CD8-positive, alpha-beta memory T cell (primary cell): ENCODE data around the gene FAM9C. TPM values are rescaled to one million over a fixed set of nuclear protein-coding genes. Genes with fewer than 3 reads are reported as not detected.
A peak's percentile ranks its signal among the peaks of the same experiment; 100 is the strongest.
"Not testable (repeated sequence)": the region's sequence is repeated elsewhere in the genome, so short reads cannot be mapped to it uniquely, and the experiment has no call there.

Source experiments
- CTCF ChIA-PET: fragments of 350-600 bp; sonication (Branson Sonifier 250); formaldehyde crosslinking; loops from one replicate; lab custom pipeline; 2021; ENCODE audit warnings: antibody characterized with exemption; lab: Charles Lee
- POLR2A ChIA-PET: fragments of 350-600 bp; sonication (Branson Sonifier 250); formaldehyde crosslinking; loops from one replicate; lab custom pipeline; 2021; ENCODE audit warnings: antibody characterized with exemption; lab: Charles Lee
- DNase-seq, 5 donors: peaks; one replicate each; pipeline versions ENCODE4 v3.0.0 to v3.0.0-alpha.2; 2020 to 2022; ENCODE audit warnings: mixed read lengths in 1 of 5
- H3K27ac ChIP-seq: one replicate; pipeline ENCODE4 v1.7.0; 2013; ENCODE audit warnings: low read depth, mild to moderate bottlenecking, low read length, moderate library complexity
- H3K27me3 ChIP-seq: 2 replicates; pipeline ENCODE4 v1.7.0; 2013; ENCODE audit warnings: low read length, mild to moderate bottlenecking; ENCODE audit not compliant: insufficient read depth, poor library complexity, severe bottlenecking
- H3K36me3 ChIP-seq: 2 replicates; pipeline ENCODE4 v1.7.0; 2013; ENCODE audit warnings: mild to moderate bottlenecking, low read length, moderate library complexity; ENCODE audit not compliant: insufficient read depth
- H3K4me1 ChIP-seq: 2 replicates; pipeline ENCODE4 v1.7.0; 2013; ENCODE audit warnings: mild to moderate bottlenecking, low read length, moderate library complexity; ENCODE audit not compliant: insufficient read depth
- H3K4me3 ChIP-seq: 2 replicates; pipeline ENCODE4 v1.7.0; 2013; ENCODE audit warnings: mild to moderate bottlenecking, low read length
- H3K9me3 ChIP-seq: 2 replicates; pipeline ENCODE4 v1.7.0; 2013; ENCODE audit warnings: mild to moderate bottlenecking, low read length
- H3K27ac Mint-ChIP-seq, 8 donors: one replicate each; pipeline ENCODE4 v1.8.0; 2020 to 2021; ENCODE audit warnings: mixed read lengths in 8 of 8, mild to moderate bottlenecking in 6 of 8, inconsistent platforms in 3 of 8, moderate library complexity in 3 of 8
- H3K27me3 Mint-ChIP-seq, 2 donors: one replicate each; pipeline ENCODE4 v1.8.0; 2020 to 2021; ENCODE audit warnings: mixed read lengths in 2 of 2, mild to moderate bottlenecking in 1 of 2, moderate library complexity in 1 of 2
- H3K36me3 Mint-ChIP-seq, 3 donors: one replicate each; pipeline ENCODE4 v1.8.0; 2020 to 2021; ENCODE audit warnings: mixed read lengths in 3 of 3, inconsistent platforms in 1 of 3, mild to moderate bottlenecking in 1 of 3
- H3K4me1 Mint-ChIP-seq, 3 donors: one replicate each; pipeline ENCODE4 v1.8.0; 2020 to 2021; ENCODE audit warnings: mixed read lengths in 3 of 3, inconsistent platforms in 1 of 3, mild to moderate bottlenecking in 1 of 3
- H3K4me3 Mint-ChIP-seq, 7 donors: one replicate each; pipeline ENCODE4 v1.8.0; 2020 to 2021; ENCODE audit warnings: mixed read lengths in 7 of 7, mild to moderate bottlenecking in 6 of 7, moderate library complexity in 4 of 7, inconsistent platforms in 2 of 7
- H3K9me3 Mint-ChIP-seq, 5 donors: one replicate each; pipeline ENCODE4 v1.8.0; 2020 to 2022; ENCODE audit warnings: mixed read lengths in 5 of 5, mild to moderate bottlenecking in 3 of 5, moderate library complexity in 2 of 5, inconsistent platforms in 1 of 5
- polyA plus RNA-seq: library from polyadenylated mRNA; unstranded; fragments of 300-500 nt; fragmentation: Illumina TruSeq; gene quantifications from one replicate; pipeline ENCODE4 v1.2.3, GENCODE V29; 2021
- total RNA-seq, 2 experiments: library from RNA; stranded (reverse); gene quantifications; one replicate each; pipeline ENCODE4 v1.2.3, GENCODE V29; 2021

FAM9C gene
- total and polyA plus RNA-seq, 3 experiments from 2014 or later = not detected

DNA sequence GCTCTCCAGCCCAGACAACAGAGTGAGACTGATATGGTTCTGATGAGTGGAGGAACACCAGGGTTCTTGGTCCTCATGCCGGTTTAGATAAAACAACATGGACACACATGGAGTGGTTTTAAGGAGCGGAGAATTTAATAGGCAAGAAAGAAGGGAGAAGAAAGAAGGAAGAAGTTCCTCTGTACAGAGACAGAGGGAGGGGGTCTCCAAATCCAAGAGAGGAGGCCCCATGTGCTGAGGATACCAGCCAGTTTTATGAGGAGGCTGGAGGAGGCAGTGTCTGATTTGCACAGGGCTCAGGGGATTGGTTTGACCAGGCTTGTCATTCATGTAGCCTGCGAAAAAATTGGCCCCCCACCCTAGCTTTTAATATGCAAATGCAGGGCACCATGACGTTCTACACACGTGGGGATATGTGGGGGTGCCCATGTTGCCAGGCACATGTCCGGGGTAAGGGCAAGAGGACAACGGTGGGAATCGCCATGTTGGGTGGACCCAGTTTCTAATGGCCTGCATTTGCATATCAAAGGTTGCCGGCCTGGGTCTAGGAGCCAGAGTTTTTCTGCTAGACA, 39.4 kb upstream of the FAM9C start:
- DNase-seq, H3K27me3 ChIP-seq, H3K9me3 Mint-ChIP-seq, H3K4me3 ChIP-seq, H3K36me3 Mint-ChIP-seq, H3K27ac ChIP-seq, H3K36me3 ChIP-seq, H3K9me3 ChIP-seq: not testable (repeated sequence)
- peaks cover 95% of the 10 kb centered on the region for H3K4me1 ChIP-seq
- Mint-ChIP-seq H3K4me1 (peaks cover 84 to 97% (median 95%) of the 10 kb centered on the region in 3 donors), H3K27me3 (peaks cover 0 to 25% of the 10 kb centered on the region in 2 donors), H3K27ac (peak overlapping the region in 7 of 8 donors; percentile 71 to 98 (median 88)), H3K4me3 (peak overlapping the region in 3 of 7 donors; percentile 30 to 65 (median 53))
- ChIA-PET POLR2A (interaction anchor here (1.0 to 3.6 kb wide), 2 partner anchors 107 to 110 kb away, joined by 4 to 35 read pairs; partner anchors contain the start of gene TMSB4X), CTCF (interaction anchor here (0.9 to 9.8 kb wide), 4 partner anchors 10 to 404 kb away, joined by 3 to 196 read pairs (median 18); partner anchors contain the start of gene TMSB4X)

DNA sequence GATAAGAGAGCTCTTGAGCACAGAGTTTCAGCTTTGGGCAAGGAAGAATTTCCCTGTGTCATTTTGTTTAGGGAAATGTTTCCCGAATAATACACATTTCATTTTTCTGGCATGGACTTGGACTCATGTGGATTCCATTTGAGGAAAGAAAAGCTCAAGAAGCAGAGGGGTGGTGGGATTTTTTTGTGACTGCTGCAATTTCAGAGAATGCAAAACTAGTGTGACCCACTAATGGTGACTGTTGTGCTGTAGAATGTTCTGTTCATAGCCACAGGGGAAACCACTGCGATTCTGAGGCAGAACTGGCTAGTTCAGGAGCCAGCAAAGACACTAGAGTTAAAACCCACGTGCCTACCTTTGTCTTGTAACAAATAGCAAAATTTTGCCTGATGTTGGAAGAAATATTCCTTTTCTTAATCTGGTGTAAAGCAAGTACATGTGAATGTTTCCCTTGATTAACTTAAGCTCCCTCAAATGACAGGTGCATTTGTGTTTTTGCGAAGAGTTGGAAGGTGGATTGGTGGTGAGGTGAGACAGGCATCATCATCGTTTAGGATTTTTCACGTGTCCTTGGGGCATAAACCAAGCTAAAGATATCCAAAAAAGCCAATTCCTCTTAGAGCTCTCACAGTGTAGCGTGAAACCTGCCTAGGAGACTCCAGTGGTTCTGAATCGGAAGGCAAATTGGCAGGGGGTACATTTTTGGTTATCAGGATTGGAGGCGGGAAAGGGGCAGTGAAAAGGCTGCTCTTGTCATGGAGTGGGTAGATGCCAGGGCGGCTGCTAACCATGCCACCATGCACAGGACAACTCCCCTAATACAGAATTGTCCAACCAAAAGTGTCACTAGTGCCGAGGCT, 38.0 kb upstream of the FAM9C start:
- ChIA-PET CTCF (interaction anchor here (1.2 to 2.8 kb wide), 8 partner anchors 9 to 136 kb away, joined by 3 to 18 read pairs (median 7); no protein-coding TSS in a partner anchor), POLR2A (interaction anchor here (1.0 to 3.6 kb wide), 9 partner anchors 9 to 136 kb away, joined by 3 to 35 read pairs (median 5); partner anchors contain the start of gene TMSB4X)
- Mint-ChIP-seq H3K27me3 (peaks cover 0 to 28% of the 10 kb centered on the region in 2 donors), H3K27ac (peak overlapping the region; percentile 88 to 98 (median 92)), H3K9me3 (no peaks in the 10 kb centered on the region), H3K4me3 (peak overlapping the region; percentile 24 to 74 (median 64)), H3K36me3 (peaks cover 0 to 9% (median 0%) of the 10 kb centered on the region in 3 donors), H3K4me1 (peaks cover 81 to 96% (median 95%) of the 10 kb centered on the region in 3 donors)
- Histone ChIP-seq H3K4me3 (peak overlapping the region; percentile 5), H3K4me1 (peaks cover 95% of the 10 kb centered on the region), H3K36me3 (no peaks in the 10 kb centered on the region), H3K9me3 (no peaks in the 10 kb centered on the region), H3K27ac (peak overlapping the region; percentile 2), H3K27me3 (no peaks in the 10 kb centered on the region)
- peak in 1 of 5 donors; percentile 54 for DNase-seq

DNA sequence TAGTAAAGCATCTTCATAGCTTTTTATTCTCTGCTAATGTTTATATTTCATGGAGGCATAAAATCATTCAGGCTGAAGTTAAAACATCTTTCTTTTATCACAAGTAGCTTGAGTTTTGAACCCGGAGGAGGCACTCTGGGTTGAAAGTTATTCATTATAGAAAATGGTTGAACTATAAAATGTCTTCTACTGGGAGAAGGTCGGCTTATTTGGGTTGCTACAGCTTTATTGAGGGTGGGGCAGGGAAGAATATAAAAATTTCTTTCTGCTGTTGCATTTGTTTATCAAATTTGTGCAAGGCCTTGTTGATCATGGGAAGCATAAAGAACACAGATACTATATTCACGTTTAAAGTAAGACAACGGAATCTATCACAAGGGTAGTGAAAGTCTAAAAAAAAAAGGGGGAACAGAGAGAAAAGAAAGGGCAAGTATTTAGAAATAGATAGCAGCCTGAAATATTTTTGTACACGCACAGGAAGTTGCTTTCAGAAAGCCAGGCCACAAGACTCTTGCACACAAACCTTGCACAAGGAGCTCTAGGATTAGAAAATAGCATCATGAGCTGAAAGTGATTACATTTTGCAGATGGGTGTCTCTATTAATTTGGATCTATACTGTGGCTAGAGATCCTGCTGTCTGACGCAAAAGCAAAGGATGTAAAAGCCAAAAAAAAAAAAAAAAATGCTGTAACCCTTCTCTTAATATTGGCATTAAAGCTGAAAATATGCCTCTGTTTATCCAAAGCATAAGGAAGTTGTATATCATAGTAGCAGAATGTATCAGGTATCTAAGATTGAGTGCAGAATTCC, 37.2 kb upstream of the FAM9C start:
- H3K36me3 ChIP-seq = no peaks in the 10 kb centered on the region
- ChIA-PET CTCF (interaction anchor here (0.7 to 2.8 kb wide), 9 partner anchors 10 to 341 kb away, joined by 3 to 18 read pairs (median 4); partner anchors contain the start of gene TMSB4X), POLR2A (interaction anchor here (1.0 to 3.6 kb wide), 8 partner anchors 9 to 135 kb away, joined by 3 to 35 read pairs (median 6); partner anchors contain the start of gene TMSB4X)
- Mint-ChIP-seq H3K27me3 (peaks cover 0 to 28% of the 10 kb centered on the region in 2 donors), H3K4me1 (peaks cover 78 to 95% (median 94%) of the 10 kb centered on the region in 3 donors), H3K4me3 (peak overlapping the region; percentile 46 to 74 (median 68)), H3K9me3 (no peaks in the 10 kb centered on the region), H3K27ac (peak overlapping the region; percentile 88 to 98 (median 92)), H3K36me3 (peaks cover 0 to 9% (median 2%) of the 10 kb centered on the region in 3 donors)
- H3K4me1 ChIP-seq = peaks cover 98% of the 10 kb centered on the region
- no peaks in the 10 kb centered on the region for H3K9me3 ChIP-seq
- peak overlapping the region; percentile 5 for H3K4me3 ChIP-seq
- peak in 2 of 5 donors; percentile 47 for DNase-seq
- no peak overlapping the region for H3K27ac ChIP-seq
- H3K27me3 ChIP-seq = no peaks in the 10 kb centered on the region

DNA sequence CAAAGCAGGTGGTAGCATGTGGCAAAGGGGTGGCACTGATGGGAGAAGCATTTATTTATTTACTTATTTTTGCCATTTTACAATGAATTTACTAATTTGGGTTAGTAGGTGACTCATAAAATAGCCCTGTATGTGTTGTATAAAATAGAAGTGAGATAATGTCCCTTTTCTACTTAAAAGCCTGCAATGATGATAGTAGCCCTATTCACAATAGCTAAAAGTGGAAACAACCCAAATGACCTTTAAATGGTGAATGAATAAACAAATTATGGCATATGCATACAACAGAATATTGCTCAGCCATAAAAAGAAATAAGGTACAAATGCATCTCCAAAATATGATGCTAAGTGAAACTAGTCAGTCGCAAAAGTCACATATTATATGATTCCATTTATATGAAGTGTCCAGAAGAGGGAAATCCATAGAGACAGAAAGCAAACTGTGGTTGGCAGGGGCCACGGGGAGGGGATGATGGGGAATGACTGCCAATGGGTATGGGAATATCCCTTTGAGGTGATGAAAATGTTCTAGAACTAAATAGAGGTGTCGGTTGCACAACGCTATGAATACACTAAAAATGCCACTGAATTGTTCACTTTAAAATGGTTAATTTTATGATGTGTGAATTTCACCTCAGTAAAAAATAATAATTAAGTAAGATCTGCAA, 35.8 kb upstream of the FAM9C start:
- no peak for DNase-seq
- Histone ChIP-seq H3K27ac (no peak overlapping the region), H3K36me3 (no peaks in the 10 kb centered on the region), H3K9me3 (no peaks in the 10 kb centered on the region), H3K27me3 (no peaks in the 10 kb centered on the region), H3K4me3 (no peak overlapping the region), H3K4me1 (peaks cover 99% of the 10 kb centered on the region)
- ChIA-PET CTCF (interaction anchor here (2.8 kb wide), 1 partner anchor 29 kb away, joined by 14 read pairs; no protein-coding TSS in a partner anchor), POLR2A (interaction anchor here (3.6 kb wide), 1 partner anchor 103 kb away, joined by 35 read pairs; the partner anchor contains the start of gene TMSB4X)
- Mint-ChIP-seq H3K27ac (peak overlapping the region; percentile 72 to 98 (median 91)), H3K27me3 (peaks cover 0 to 30% of the 10 kb centered on the region in 2 donors), H3K36me3 (peaks cover 0 to 9% (median 2%) of the 10 kb centered on the region in 3 donors), H3K4me1 (peaks cover 70 to 95% (median 94%) of the 10 kb centered on the region in 3 donors), H3K4me3 (peak overlapping the region in 5 of 7 donors; percentile 2 to 54 (median 36)), H3K9me3 (no peaks in the 10 kb centered on the region)

DNA sequence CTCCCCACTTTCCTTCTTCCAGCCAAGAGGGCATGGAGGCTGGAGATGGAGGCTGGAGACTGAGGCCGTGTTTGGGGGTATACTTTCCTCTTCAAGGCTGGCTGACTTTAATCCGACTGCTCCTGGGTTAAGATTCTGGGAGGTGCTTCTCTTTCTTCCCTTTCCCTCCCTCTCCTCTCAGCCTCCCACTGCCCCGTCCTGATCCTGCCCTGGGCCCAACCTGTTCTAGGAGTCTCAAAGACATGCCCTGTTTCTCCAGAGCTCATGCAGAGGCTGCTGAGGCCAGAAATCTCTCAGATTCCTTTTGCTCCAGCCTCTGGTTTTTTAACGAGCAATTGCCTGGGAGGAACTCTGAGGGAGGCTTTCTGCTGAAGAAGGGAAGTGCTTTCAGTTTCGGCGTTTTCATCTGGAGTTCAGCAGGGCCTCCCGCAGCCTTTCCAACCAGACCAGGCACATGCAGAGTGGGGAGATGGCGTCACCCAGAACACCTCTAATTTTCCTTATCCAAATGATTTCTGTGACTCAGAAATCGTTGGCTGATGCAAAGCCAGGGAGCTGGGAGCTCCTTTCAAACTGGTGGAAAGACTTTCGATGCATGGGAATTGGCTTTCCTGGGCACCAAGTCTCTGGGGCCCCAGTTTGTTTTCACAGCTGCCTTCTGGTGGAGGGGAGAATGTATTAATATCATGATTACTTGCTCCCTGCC, 34.5 kb upstream of the FAM9C start:
- H3K27me3 ChIP-seq = no peaks in the 10 kb centered on the region
- peak overlapping the region; percentile 43 for H3K4me3 ChIP-seq
- H3K27ac Mint-ChIP-seq = peak overlapping the region; percentile 83 to 96 (median 90)
- H3K4me1 Mint-ChIP-seq = peaks cover 75 to 95% (median 94%) of the 10 kb centered on the region in 3 donors
- no peak for DNase-seq
- H3K36me3 Mint-ChIP-seq = peaks cover 0 to 9% (median 2%) of the 10 kb centered on the region in 3 donors
- no peak overlapping the region for H3K27ac ChIP-seq
- H3K36me3 ChIP-seq = no peaks in the 10 kb centered on the region
- CTCF ChIA-PET = interaction anchor here (0.9 to 1.3 kb wide), 3 partner anchors 12 to 132 kb away, joined by 3 read pairs; no protein-coding TSS in a partner anchor
- no peaks in the 10 kb centered on the region for H3K9me3 Mint-ChIP-seq
- H3K4me1 ChIP-seq = peaks cover 99% of the 10 kb centered on the region
- no peaks in the 10 kb centered on the region for H3K9me3 ChIP-seq
- peaks cover 0 to 30% of the 10 kb centered on the region in 2 donors for H3K27me3 Mint-ChIP-seq
- peak overlapping the region in 6 of 7 donors; percentile 30 to 64 (median 56) for H3K4me3 Mint-ChIP-seq
- POLR2A ChIA-PET = interaction anchor here (1.3 kb wide), 1 partner anchor 10 kb away, joined by 3 read pairs; no protein-coding TSS in a partner anchor

DNA sequence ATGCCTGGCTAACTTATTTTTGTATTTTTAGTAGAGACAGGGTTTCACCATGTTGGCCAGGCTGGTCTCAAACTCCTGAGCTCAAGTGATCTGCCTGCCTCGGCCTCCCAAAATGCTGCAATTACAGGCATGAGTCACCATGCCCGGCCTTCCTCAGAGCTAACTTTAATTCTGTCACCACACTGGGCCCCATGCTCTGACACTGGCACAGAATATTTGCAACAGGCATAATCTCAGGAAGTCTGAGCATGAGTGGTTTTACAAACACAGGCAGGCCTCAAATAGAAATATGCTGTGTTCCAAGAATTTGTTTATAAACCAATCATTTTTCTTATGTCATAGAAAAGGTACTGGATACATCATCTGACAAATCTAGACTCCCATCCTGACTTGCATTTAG, 32.7 kb upstream of the FAM9C start:
- DNase-seq = peak in 1 of 5 donors; percentile 51
- CTCF ChIA-PET = interaction anchor here (0.9 to 1.5 kb wide), 4 partner anchors 28 to 127 kb away, joined by 3 to 4 read pairs (median 4); no protein-coding TSS in a partner anchor
- H3K4me3 ChIP-seq = no peak overlapping the region

More for the DNA sequence above, 32.7 kb upstream of the FAM9C start:
- peaks cover 61 to 81% (median 78%) of the 10 kb centered on the region in 3 donors for H3K4me1 Mint-ChIP-seq
- H3K4me3 Mint-ChIP-seq = peak overlapping the region in 3 of 7 donors; percentile 17 to 67 (median 19)
- Histone ChIP-seq H3K4me1 (peaks cover 83% of the 10 kb centered on the region), H3K27me3 (no peaks in the 10 kb centered on the region), H3K9me3 (no peaks in the 10 kb centered on the region), H3K36me3 (no peaks in the 10 kb centered on the region), H3K27ac (no peak overlapping the region)
- H3K27ac Mint-ChIP-seq = peak overlapping the region; percentile 57 to 91 (median 78)
- POLR2A ChIA-PET = interaction anchor here (0.9 to 1.0 kb wide), 4 partner anchors 8 to 101 kb away, joined by 3 to 10 read pairs (median 4); no protein-coding TSS in a partner anchor
- H3K27me3 Mint-ChIP-seq = peaks cover 0 to 25% of the 10 kb centered on the region in 2 donors
- H3K9me3 Mint-ChIP-seq = no peaks in the 10 kb centered on the region
- peaks cover 0 to 5% (median 2%) of the 10 kb centered on the region in 3 donors for H3K36me3 Mint-ChIP-seq
